Loucy (cell line): Measurements from ENCODE around the gene CYSTM1.

Experiments used
- CTCF ChIP-seq: fragments of 200-600 bp; sonication (generic); conservative IDR thresholded peaks from 2 replicates; pipeline ENCODE4 v1.5.1; 2014; ENCODE audit warnings: mild to moderate bottlenecking, antibody characterized with exemption, low read length
- EZH2phosphoT487 ChIP-seq: fragments of 200-600 bp; IDR thresholded peaks from 2 replicates; pipeline ENCODE4 v1.6.1; 2018; ENCODE audit warnings: antibody characterized with exemption, mild to moderate bottlenecking, moderate library complexity, borderline replicate concordance

GRCh38 chr5:140287801-140288521 is 113.0 kb downstream of the CYSTM1 start:
- no peak for TF ChIP-seq CTCF
- TF ChIP-seq EZH2phosphoT487 = no peak
